ENCODE data around the gene SMIM22. TPM values are rescaled to one million over a fixed set of nuclear protein-coding genes. Genes with fewer than 3 reads are reported as not detected.

The SMIM22 gene
- total RNA-seq, 1 experiment from 2014 or later: 3.3 TPM

GRCh38 chr16:4826526-4826925 is 31.4 kb downstream of the SMIM22 start:
- Histone ChIP-seq H3K79me2 (ENCODE audit: insufficient read depth, low read length) (peaks cover 7% of the 10 kb centered on the region; the same call in 1 of the 2 replicates), H3K27me3 (ENCODE audit: insufficient read depth, low read length) (no peaks in the 10 kb centered on the region), H3K36me3 (ENCODE audit: control insufficient read depth in 1 of 2, insufficient read depth in 2 of 2, low read length in 2 of 2) (peaks cover 56 to 65% of the 10 kb centered on the region in 2 experiments), H2AFZ (ENCODE audit: low read depth, low read length, poor library complexity, severe bottlenecking) (no peak overlapping the region), H3K4me1 (ENCODE audit: control insufficient read depth in 1 of 2, insufficient read depth in 2 of 2, low read length in 2 of 2) (no peaks in the 10 kb centered on the region), H3K9ac (ENCODE audit: low read length) (no peak overlapping the region), H3K9me2 (ENCODE audit: insufficient read depth) (no peaks in the 10 kb centered on the region), H4K20me1 (ENCODE audit: insufficient read depth) (no peaks in the 10 kb centered on the region), H3K9me3 (ENCODE audit: control insufficient read depth in 1 of 2, insufficient read depth in 1 of 2, low read depth in 1 of 2, low read length in 2 of 2) (no peaks in the 10 kb centered on the region), H3K4me3 (replicated peaks in 1 of 2; ENCODE audit: low read depth in 1 of 2, low read length in 2 of 2) (no peak overlapping the region), H3K27ac (ENCODE audit: low read depth, low read length) (no peak overlapping the region), H3K4me2 (ENCODE audit: low read length) (no peak overlapping the region)
- ATAC-seq (no peak), DNase-seq (ENCODE audit: low read depth, low spot score) (no peak)
- TF ChIP-seq ZBTB33 (IDR thresholded peaks at IDR 0.05; ENCODE audit: extremely low read depth, insufficient replicate concordance, low read length) (no peak), CEBPB (IDR thresholded peaks at IDR 0.05; ENCODE audit: low read depth) (no peak), YY1 (IDR thresholded peaks at IDR 0.05; ENCODE audit: extremely low read depth, insufficient replicate concordance, low read depth, low read length) (no peak), POLR2AphosphoS5 (IDR thresholded peaks at IDR 0.05; ENCODE audit: low read depth, low read length) (no peak), EGR1 (IDR thresholded peaks at IDR 0.05; ENCODE audit: low read depth) (no peak), SIN3A (IDR thresholded peaks at IDR 0.05; ENCODE audit: low read depth) (no peak), POLR2A (IDR thresholded peaks at IDR 0.05; ENCODE audit: borderline replicate concordance, extremely low read depth, insufficient read depth, insufficient read length) (no peak), SP1 (IDR thresholded peaks at IDR 0.05; ENCODE audit: low read depth) (no peak), TCF7L2 (IDR thresholded peaks at IDR 0.05; ENCODE audit: borderline replicate concordance, extremely low read depth, insufficient read depth, insufficient read length) (no peak), MAX (IDR thresholded peaks at IDR 0.05) (no peak), EZH2 (IDR thresholded peaks at IDR 0.05) (no peak), REST (IDR thresholded peaks at IDR 0.05; ENCODE audit: low read depth) (no peak), ZFX (IDR thresholded peaks at IDR 0.05) (no peak), JUND (IDR thresholded peaks at IDR 0.05) (no peak), RAD21 (IDR thresholded peaks at IDR 0.05; ENCODE audit: low read depth) (no peak), ATF3 (IDR thresholded peaks at IDR 0.05) (no peak), CTCF (IDR thresholded peaks at IDR 0.05 in 2 of 3, conservative IDR thresholded peaks at IDR 0.05 in 1 of 3; ENCODE audit: borderline replicate concordance in 1 of 3, insufficient read depth in 1 of 3, low read depth in 2 of 3, low read length in 2 of 3) (no peak), CBX3 (IDR thresholded peaks at IDR 0.05; ENCODE audit: low read depth) (no peak)
- POLR2A ChIA-PET: no interaction called here
- intact Hi-C loops (cut with micrococcal nuclease): no loop called here
- CTCF ChIA-PET: no interaction called here
- RAD21 ChIA-PET (ENCODE audit: low non-redundant PET in 1 of 2, low total read pairs in 2 of 2, uncharacterized antibody in 2 of 2, unreplicated experiment in 2 of 2): no interaction called here
- no TSS peak for BruUV-seq (replicated peaks)
